Measurements from ENCODE around the gene UGT2B11.
"Not testable (repeated sequence)": the region's sequence is repeated elsewhere in the genome, so short reads cannot be mapped to it uniquely, and the experiment has no call there.

Gene UGT2B11

GRCh38 chr4:69170233-69171134 lies 44.1 kb downstream of the UGT2B11 start:
- not testable (repeated sequence) for H3K27ac ChIP-seq (ENCODE audit: low read depth, low read length); H3K27me3 ChIP-seq (ENCODE audit: control insufficient read depth in 5 of 5, insufficient read depth in 4 of 5, low read length in 5 of 5); H3K9ac ChIP-seq (ENCODE audit: low read length in 5 of 5); H3K4me1 ChIP-seq (ENCODE audit: control insufficient read depth in 5 of 5, insufficient read depth in 5 of 5, low read length in 5 of 5); H3K4me3 ChIP-seq (ENCODE audit: low read depth in 1 of 5, low read length in 5 of 5); H3K36me3 ChIP-seq (ENCODE audit: control insufficient read depth in 5 of 5, insufficient read depth in 5 of 5, low read length in 5 of 5); H3K9me3 ChIP-seq (ENCODE audit: control insufficient read depth in 5 of 5, low read length in 5 of 5)

GRCh38 chr4:69169171-69169570 lies 45.4 kb downstream of the UGT2B11 start:
- H3K27me3 ChIP-seq (ENCODE audit: control insufficient read depth in 5 of 5, insufficient read depth in 4 of 5, low read length in 5 of 5); H3K9ac ChIP-seq (ENCODE audit: low read length in 5 of 5); H3K36me3 ChIP-seq (ENCODE audit: control insufficient read depth in 5 of 5, insufficient read depth in 5 of 5, low read length in 5 of 5); H3K4me1 ChIP-seq (ENCODE audit: control insufficient read depth in 5 of 5, insufficient read depth in 5 of 5, low read length in 5 of 5); H3K27ac ChIP-seq (ENCODE audit: low read depth, low read length); H3K9me3 ChIP-seq (ENCODE audit: control insufficient read depth in 5 of 5, low read length in 5 of 5); H3K4me3 ChIP-seq (ENCODE audit: low read depth in 1 of 5, low read length in 5 of 5): not testable (repeated sequence)

- H3K9me3 ChIP-seq (ENCODE audit: control insufficient read depth in 5 of 5, low read length in 5 of 5): no peaks in the 10 kb centered on the region
- H3K27me3 ChIP-seq (ENCODE audit: control insufficient read depth in 5 of 5, insufficient read depth in 4 of 5, low read length in 5 of 5): no peaks in the 10 kb centered on the region
- H3K4me3 ChIP-seq (ENCODE audit: low read depth in 1 of 5, low read length in 5 of 5): no peak overlapping the region
- no peak overlapping the region for H3K9ac ChIP-seq (ENCODE audit: low read length in 5 of 5)
- H3K4me1 ChIP-seq (ENCODE audit: control insufficient read depth in 5 of 5, insufficient read depth in 5 of 5, low read length in 5 of 5): no peaks in the 10 kb centered on the region
- H3K36me3 ChIP-seq (ENCODE audit: control insufficient read depth in 5 of 5, insufficient read depth in 5 of 5, low read length in 5 of 5): no peaks in the 10 kb centered on the region
- no peak overlapping the region for H3K27ac ChIP-seq (ENCODE audit: low read depth, low read length)
Observed at GRCh38 chr4:69167300-69167699, 47.2 kb downstream of the UGT2B11 start.

- H3K27ac ChIP-seq (ENCODE audit: low read depth, low read length); H3K27me3 ChIP-seq (ENCODE audit: control insufficient read depth in 5 of 5, insufficient read depth in 4 of 5, low read length in 5 of 5); H3K36me3 ChIP-seq (ENCODE audit: control insufficient read depth in 5 of 5, insufficient read depth in 5 of 5, low read length in 5 of 5); H3K9ac ChIP-seq (ENCODE audit: low read length in 5 of 5); H3K9me3 ChIP-seq (ENCODE audit: control insufficient read depth in 5 of 5, low read length in 5 of 5); H3K4me3 ChIP-seq (ENCODE audit: low read depth in 1 of 5, low read length in 5 of 5); H3K4me1 ChIP-seq (ENCODE audit: control insufficient read depth in 5 of 5, insufficient read depth in 5 of 5, low read length in 5 of 5): not testable (repeated sequence)
Observed at GRCh38 chr4:69166376-69166775, 48.2 kb downstream of the UGT2B11 start.

GRCh38 chr4:69165707-69166106 lies 48.8 kb downstream of the UGT2B11 start:
- H3K27me3 ChIP-seq (ENCODE audit: control insufficient read depth in 5 of 5, insufficient read depth in 4 of 5, low read length in 5 of 5); H3K27ac ChIP-seq (ENCODE audit: low read depth, low read length): not testable (repeated sequence)

GRCh38 chr4:69156913-69157312 lies 57.6 kb downstream of the UGT2B11 start:
- Histone ChIP-seq H3K4me3 (ENCODE audit: low read depth in 1 of 5, low read length in 5 of 5) (no peak overlapping the region), H3K27ac (ENCODE audit: low read depth, low read length) (no peak overlapping the region), H3K4me1 (ENCODE audit: control insufficient read depth in 5 of 5, insufficient read depth in 5 of 5, low read length in 5 of 5) (no peaks in the 10 kb centered on the region), H3K9ac (ENCODE audit: low read length in 5 of 5) (no peak overlapping the region), H3K36me3 (ENCODE audit: control insufficient read depth in 5 of 5, insufficient read depth in 5 of 5, low read length in 5 of 5) (no peaks in the 10 kb centered on the region), H3K9me3 (ENCODE audit: control insufficient read depth in 5 of 5, low read length in 5 of 5) (no peaks in the 10 kb centered on the region), H3K27me3 (ENCODE audit: control insufficient read depth in 5 of 5, insufficient read depth in 4 of 5, low read length in 5 of 5) (no peaks in the 10 kb centered on the region)

More at GRCh38 chr4:69165707-69166106, 48.8 kb downstream of the UGT2B11 start:
- not testable (repeated sequence) for H3K4me1 ChIP-seq (ENCODE audit: control insufficient read depth in 5 of 5, insufficient read depth in 5 of 5, low read length in 5 of 5); H3K36me3 ChIP-seq (ENCODE audit: control insufficient read depth in 5 of 5, insufficient read depth in 5 of 5, low read length in 5 of 5); H3K4me3 ChIP-seq (ENCODE audit: low read depth in 1 of 5, low read length in 5 of 5); H3K9me3 ChIP-seq (ENCODE audit: control insufficient read depth in 5 of 5, low read length in 5 of 5); H3K9ac ChIP-seq (ENCODE audit: low read length in 5 of 5)

- Histone ChIP-seq H3K4me1 (ENCODE audit: control insufficient read depth in 5 of 5, insufficient read depth in 5 of 5, low read length in 5 of 5) (no peaks in the 10 kb centered on the region), H3K36me3 (ENCODE audit: control insufficient read depth in 5 of 5, insufficient read depth in 5 of 5, low read length in 5 of 5) (no peaks in the 10 kb centered on the region), H3K9me3 (ENCODE audit: control insufficient read depth in 5 of 5, low read length in 5 of 5) (no peaks in the 10 kb centered on the region), H3K9ac (ENCODE audit: low read length in 5 of 5) (no peak overlapping the region), H3K27ac (ENCODE audit: low read depth, low read length) (no peak overlapping the region), H3K27me3 (ENCODE audit: control insufficient read depth in 5 of 5, insufficient read depth in 4 of 5, low read length in 5 of 5) (no peaks in the 10 kb centered on the region), H3K4me3 (ENCODE audit: low read depth in 1 of 5, low read length in 5 of 5) (no peak overlapping the region)
Observed at GRCh38 chr4:69154021-69154420, 60.5 kb downstream of the UGT2B11 start.
